ENCODE measurements around the gene GNL1. TPM values are rescaled to one million over a fixed set of nuclear protein-coding genes. Genes with fewer than 3 reads are reported as not detected.

GNL1 gene
- total and polyA plus RNA-seq, 4 donors, result 41.0 to 68.5 (median 54.6) TPM

- peaks cover 0 to 5% (median 0%) of the 10 kb centered on the region in 4 donors for H3K36me3 ChIP-seq (ENCODE audit: control insufficient read depth in 4 of 4, insufficient read depth in 4 of 4, low read length in 4 of 4)
- TF ChIP-seq, protein P1, sequence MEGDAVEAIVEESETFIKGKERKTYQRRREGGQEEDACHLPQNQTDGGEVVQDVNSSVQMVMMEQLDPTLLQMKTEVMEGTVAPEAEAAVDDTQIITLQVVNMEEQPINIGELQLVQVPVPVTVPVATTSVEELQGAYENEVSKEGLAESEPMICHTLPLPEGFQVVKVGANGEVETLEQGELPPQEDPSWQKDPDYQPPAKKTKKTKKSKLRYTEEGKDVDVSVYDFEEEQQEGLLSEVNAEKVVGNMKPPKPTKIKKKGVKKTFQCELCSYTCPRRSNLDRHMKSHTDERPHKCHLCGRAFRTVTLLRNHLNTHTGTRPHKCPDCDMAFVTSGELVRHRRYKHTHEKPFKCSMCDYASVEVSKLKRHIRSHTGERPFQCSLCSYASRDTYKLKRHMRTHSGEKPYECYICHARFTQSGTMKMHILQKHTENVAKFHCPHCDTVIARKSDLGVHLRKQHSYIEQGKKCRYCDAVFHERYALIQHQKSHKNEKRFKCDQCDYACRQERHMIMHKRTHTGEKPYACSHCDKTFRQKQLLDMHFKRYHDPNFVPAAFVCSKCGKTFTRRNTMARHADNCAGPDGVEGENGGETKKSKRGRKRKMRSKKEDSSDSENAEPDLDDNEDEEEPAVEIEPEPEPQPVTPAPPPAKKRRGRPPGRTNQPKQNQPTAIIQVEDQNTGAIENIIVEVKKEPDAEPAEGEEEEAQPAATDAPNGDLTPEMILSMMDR (IDR thresholded peaks at IDR 0.05; ENCODE audit: control extremely low read depth, extremely low read depth), result no peak
- peak overlapping the region; percentile 83 to 88 for H3K27ac ChIP-seq (ENCODE audit: low read depth in 1 of 2, low read length in 1 of 2)
- DNase-seq (no peak), ATAC-seq (ENCODE audit: insufficient read depth, low FRiP score) (peak; percentile 17)
- H3K27me3 ChIP-seq (ENCODE audit: control insufficient read depth in 3 of 3, insufficient read depth in 3 of 3, low read length in 2 of 3), result no peaks in the 10 kb centered on the region
- peak overlapping the region; percentile 85 to 94 for H3K9ac ChIP-seq (ENCODE audit: insufficient read depth in 1 of 2, low read length in 2 of 2)
- 1% methylated on average over 18 of the region's 18 CpGs for WGBS, 2 donors
- peak overlapping the region; percentile 51 for H3K4me3 ChIP-seq
- H3K9me3 ChIP-seq (ENCODE audit: control insufficient read depth in 4 of 4, insufficient read depth in 3 of 4, low read length in 3 of 4), result no peaks in the 10 kb centered on the region
- peaks cover 4 to 26% (median 5%) of the 10 kb centered on the region in 5 donors for H3K4me1 ChIP-seq (ENCODE audit: control insufficient read depth in 5 of 5, insufficient read depth in 5 of 5, low read length in 5 of 5)
Observed at GRCh38 chr6:30570740-30571074, 14.4 kb upstream of the GNL1 start.

DNA sequence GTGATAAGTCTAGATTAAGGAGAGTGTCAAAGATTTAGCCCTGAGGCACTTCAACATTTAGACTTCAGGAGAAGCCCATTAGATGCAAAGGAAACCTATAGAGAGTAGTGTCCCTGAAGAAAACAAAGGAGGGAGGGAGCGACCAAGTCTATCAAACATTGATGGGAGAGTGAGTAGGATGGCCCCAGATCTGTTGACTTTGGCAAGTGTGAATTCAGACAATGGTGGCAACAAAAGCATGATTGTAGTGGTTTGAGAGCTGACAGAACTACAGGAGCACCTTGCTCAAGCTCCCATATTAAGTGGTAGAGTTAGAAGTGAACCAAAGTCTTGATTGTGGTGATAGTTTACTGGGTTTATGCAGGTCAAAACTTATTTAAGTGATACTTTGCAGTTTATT is 14.0 kb upstream of the GNL1 start:
- ATAC-seq (ENCODE audit: insufficient read depth, low FRiP score) (no peak), DNase-seq (no peak)
- H3K27me3 ChIP-seq (ENCODE audit: control insufficient read depth in 3 of 3, insufficient read depth in 3 of 3, low read length in 2 of 3), result no peaks in the 10 kb centered on the region
- no peak overlapping the region for H3K4me3 ChIP-seq
- WGBS, 2 donors, result 80 to 81% methylated on average over 1 of the region's 1 CpG
- H3K4me1 ChIP-seq (ENCODE audit: control insufficient read depth in 5 of 5, insufficient read depth in 5 of 5, low read length in 5 of 5), result peaks cover 4 to 26% (median 5%) of the 10 kb centered on the region in 5 donors
- H3K9ac ChIP-seq (ENCODE audit: insufficient read depth in 1 of 2, low read length in 2 of 2), result peak overlapping the region in 1 of 2 donors; percentile 85
- H3K36me3 ChIP-seq (ENCODE audit: control insufficient read depth in 4 of 4, insufficient read depth in 4 of 4, low read length in 4 of 4), result peaks cover 0 to under 1% (median 0%) of the 10 kb centered on the region in 4 donors
- H3K27ac ChIP-seq (ENCODE audit: low read depth in 1 of 2, low read length in 1 of 2), result no peak overlapping the region
- H3K9me3 ChIP-seq (ENCODE audit: control insufficient read depth in 4 of 4, insufficient read depth in 3 of 4, low read length in 3 of 4), result no peaks in the 10 kb centered on the region
- TF ChIP-seq, protein P1 (IDR thresholded peaks at IDR 0.05; ENCODE audit: control extremely low read depth, extremely low read depth), result no peak

DNA sequence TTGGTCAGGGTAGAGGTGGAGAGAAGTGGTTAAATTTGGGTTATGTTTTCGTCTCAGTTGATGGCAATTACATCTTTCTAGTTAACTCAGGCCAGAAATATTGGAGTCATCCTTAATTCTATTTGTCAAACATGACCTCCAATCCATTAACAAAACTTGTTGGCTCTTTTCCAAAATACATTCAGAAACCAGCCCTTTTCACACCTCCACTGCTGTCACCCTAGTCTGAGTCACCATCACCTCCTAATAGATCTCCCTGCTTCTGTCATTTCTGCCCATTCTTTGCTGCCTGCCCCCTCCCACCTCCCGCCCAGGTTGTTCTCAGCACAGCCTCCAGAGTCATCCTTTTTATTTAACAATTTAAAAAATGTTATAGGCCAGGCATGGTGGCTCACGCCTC is 12.0 kb upstream of the GNL1 start:
- H3K27me3 ChIP-seq (ENCODE audit: control insufficient read depth in 3 of 3, insufficient read depth in 3 of 3, low read length in 2 of 3), result no peaks in the 10 kb centered on the region
- no peak for DNase-seq
- WGBS, 2 donors, result 61 to 74% methylated on average over 3 of the region's 3 CpGs
- ATAC-seq (ENCODE audit: insufficient read depth, low FRiP score), result no peak
- no peaks in the 10 kb centered on the region for H3K9me3 ChIP-seq (ENCODE audit: control insufficient read depth in 4 of 4, insufficient read depth in 3 of 4, low read length in 3 of 4)
- no peak overlapping the region for H3K27ac ChIP-seq (ENCODE audit: low read depth in 1 of 2, low read length in 1 of 2)
- H3K4me1 ChIP-seq (ENCODE audit: control insufficient read depth in 5 of 5, insufficient read depth in 5 of 5, low read length in 5 of 5), result peaks cover 4 to 26% (median 5%) of the 10 kb centered on the region in 5 donors
- no peak overlapping the region for H3K4me3 ChIP-seq
- TF ChIP-seq, protein P1 (IDR thresholded peaks at IDR 0.05; ENCODE audit: control extremely low read depth, extremely low read depth), result no peak
- H3K36me3 ChIP-seq (ENCODE audit: control insufficient read depth in 4 of 4, insufficient read depth in 4 of 4, low read length in 4 of 4), result peaks cover 0 to 3% (median 0%) of the 10 kb centered on the region in 4 donors
- no peak overlapping the region for H3K9ac ChIP-seq (ENCODE audit: insufficient read depth in 1 of 2, low read length in 2 of 2)

DNA sequence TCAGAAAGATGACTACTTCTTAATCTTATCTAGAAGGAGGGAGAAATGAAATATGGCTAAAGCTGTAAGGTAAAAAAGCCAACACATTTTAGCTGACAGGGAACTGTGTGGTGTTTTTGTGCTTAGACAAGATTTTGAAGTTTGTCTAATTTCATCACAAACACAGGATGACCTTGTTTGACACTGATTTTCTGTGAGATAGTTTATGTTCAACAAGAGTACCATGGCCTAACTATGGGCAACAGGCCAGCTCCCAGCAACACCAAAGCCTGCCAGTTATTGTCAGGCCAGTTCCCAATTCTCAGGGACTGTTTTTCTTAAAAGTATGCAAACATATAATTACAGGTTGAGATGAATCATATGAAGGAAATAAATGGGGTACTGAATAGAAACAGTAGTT is 9.5 kb upstream of the GNL1 start:
- DNase-seq (peak in 1 of 3 donors; percentile 17), ATAC-seq (ENCODE audit: insufficient read depth, low FRiP score) (no peak)
- H3K9ac ChIP-seq (ENCODE audit: insufficient read depth in 1 of 2, low read length in 2 of 2), result no peak overlapping the region
- peaks cover 7 to 13% (median 8%) of the 10 kb centered on the region in 4 donors for H3K36me3 ChIP-seq (ENCODE audit: control insufficient read depth in 4 of 4, insufficient read depth in 4 of 4, low read length in 4 of 4)
- H3K27ac ChIP-seq (ENCODE audit: low read depth in 1 of 2, low read length in 1 of 2), result no peak overlapping the region
- no peak overlapping the region for H3K4me3 ChIP-seq
- no peaks in the 10 kb centered on the region for H3K9me3 ChIP-seq (ENCODE audit: control insufficient read depth in 4 of 4, insufficient read depth in 3 of 4, low read length in 3 of 4)
- H3K4me1 ChIP-seq (ENCODE audit: control insufficient read depth in 5 of 5, insufficient read depth in 5 of 5, low read length in 5 of 5), result peaks cover 0 to 9% (median 4%) of the 10 kb centered on the region in 5 donors
- TF ChIP-seq, protein P1 (IDR thresholded peaks at IDR 0.05; ENCODE audit: control extremely low read depth, extremely low read depth), result no peak
- H3K27me3 ChIP-seq (ENCODE audit: control insufficient read depth in 3 of 3, insufficient read depth in 3 of 3, low read length in 2 of 3), result no peaks in the 10 kb centered on the region
